Muscle of leg (tissue), 11 donors: ENCODE measurements around the gene ZBTB8A. TPM values are rescaled to one million over a fixed set of nuclear protein-coding genes. Genes with fewer than 3 reads are reported as not detected.
A peak's percentile ranks its signal among the peaks of the same experiment; 100 is the strongest.
"Not testable (repeated sequence)": the region's sequence is repeated elsewhere in the genome, so short reads cannot be mapped to it uniquely, and the experiment has no call there.

Source experiments
- DNase-seq: peaks from one replicate; pipeline ENCODE4 v3.0.0; 2013
- H3K27ac ChIP-seq: one replicate; pipeline ENCODE4 v1.5.1; 2013; ENCODE audit warnings: mild to moderate bottlenecking, low read length, control low read depth
- H3K27me3 ChIP-seq: one replicate; pipeline ENCODE4 v1.6.1; 2013; ENCODE audit warnings: low read length; ENCODE audit not compliant: control insufficient read depth, insufficient read depth
- H3K36me3 ChIP-seq: one replicate; pipeline ENCODE4 v1.6.1; 2013; ENCODE audit warnings: low read length; ENCODE audit not compliant: control insufficient read depth, insufficient read depth
- H3K4me1 ChIP-seq: one replicate; pipeline ENCODE4 v1.6.1; 2013; ENCODE audit warnings: low read length; ENCODE audit not compliant: control insufficient read depth, insufficient read depth
- H3K4me3 ChIP-seq: one replicate; pipeline ENCODE4 v1.5.1; 2013; ENCODE audit warnings: low read length, control low read depth
- H3K9me3 ChIP-seq: replicated peaks from 2 replicates; pipeline ENCODE4 v1.6.1; 2013; ENCODE audit warnings: low read depth, low read length; ENCODE audit not compliant: control insufficient read depth
- WGBS: methylation state at CpG from one replicate; pipeline ENCODE4 v1.1.5; 2013; ENCODE audit warnings: missing lambda C conversion rate; ENCODE audit not compliant: insufficient coverage; 5-methylcytosine and 5-hydroxymethylcytosine counted together
- polyA plus RNA-seq, 8 donors: library from polyadenylated mRNA; unstranded; fragments of 120-200 nt; gene quantifications; one replicate each; pipeline versions ENCODE4 v1.2.1 to v1.2.3, GENCODE V29; 2013; ENCODE audit warnings: inconsistent platforms in 1 of 8, low replicate concordance in 1 of 8; ENCODE audit not compliant: insufficient read length in 8 of 8, insufficient read depth in 1 of 8
- total RNA-seq: library from RNA; stranded (reverse); fragments of 120-200 nt; gene quantifications from one replicate; pipeline ENCODE4 v1.2.4, GENCODE V29; 2013

Gene ZBTB8A
- total and polyA plus RNA-seq, 9 donors, result 5.9 to 13.4 (median 9.3) TPM

DNA sequence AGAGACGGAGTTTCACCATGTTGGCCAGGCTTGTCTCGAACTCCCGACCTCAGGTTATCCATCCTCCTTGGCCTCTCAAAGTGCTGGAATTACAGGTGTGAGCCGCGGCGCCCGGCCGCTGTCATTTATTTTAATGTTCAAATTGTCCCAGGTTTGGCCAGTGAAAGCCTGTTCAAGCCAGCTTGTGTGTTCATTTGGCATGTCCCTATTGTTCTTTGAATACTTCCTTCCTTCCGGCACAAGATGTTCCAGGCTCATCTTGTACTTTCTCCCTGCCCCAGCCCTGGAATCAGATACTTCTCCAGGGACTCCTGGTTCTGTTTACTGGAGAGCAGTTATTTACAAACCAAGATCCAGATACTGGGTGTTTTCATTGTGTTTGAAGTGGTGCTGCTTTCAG, 37.4 kb upstream of the ZBTB8A start:
- no peak overlapping the region for H3K4me3 ChIP-seq
- WGBS, result 62% methylated on average over 9 of the region's 9 CpGs
- H3K27me3 ChIP-seq, result no peaks in the 10 kb centered on the region
- H3K9me3 ChIP-seq, result no peaks in the 10 kb centered on the region
- peaks cover 2% of the 10 kb centered on the region for H3K4me1 ChIP-seq
- no peak overlapping the region for H3K27ac ChIP-seq
- DNase-seq, result peak; percentile 46
- no peaks in the 10 kb centered on the region for H3K36me3 ChIP-seq

DNA sequence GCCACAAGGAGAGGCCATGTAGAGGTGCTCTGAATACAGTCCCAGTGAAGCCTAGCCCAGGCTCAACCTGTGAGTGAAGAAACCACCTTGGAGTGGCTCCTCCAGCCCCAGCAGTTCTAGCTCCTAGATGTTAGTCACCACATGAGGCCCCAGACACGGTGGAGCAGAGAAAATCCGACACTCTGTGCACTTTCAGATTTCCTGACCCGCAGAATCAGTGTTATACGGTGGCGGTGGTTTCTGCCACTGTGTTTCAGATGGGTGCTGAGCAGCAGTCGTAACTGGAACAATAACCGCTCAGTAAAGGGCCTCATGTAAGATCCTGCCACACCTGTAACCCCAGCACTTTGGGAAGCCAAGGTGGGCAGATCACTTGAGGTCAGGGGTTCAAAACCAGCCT, 36.1 kb upstream of the ZBTB8A start:
- Histone ChIP-seq H3K9me3 (no peaks in the 10 kb centered on the region), H3K4me3 (no peak overlapping the region), H3K27ac (no peak overlapping the region), H3K4me1 (peaks cover 2% of the 10 kb centered on the region), H3K27me3 (no peaks in the 10 kb centered on the region), H3K36me3 (no peaks in the 10 kb centered on the region)
- DNase-seq, result no peak
- WGBS, result 77% methylated on average over 7 of the region's 7 CpGs

DNA sequence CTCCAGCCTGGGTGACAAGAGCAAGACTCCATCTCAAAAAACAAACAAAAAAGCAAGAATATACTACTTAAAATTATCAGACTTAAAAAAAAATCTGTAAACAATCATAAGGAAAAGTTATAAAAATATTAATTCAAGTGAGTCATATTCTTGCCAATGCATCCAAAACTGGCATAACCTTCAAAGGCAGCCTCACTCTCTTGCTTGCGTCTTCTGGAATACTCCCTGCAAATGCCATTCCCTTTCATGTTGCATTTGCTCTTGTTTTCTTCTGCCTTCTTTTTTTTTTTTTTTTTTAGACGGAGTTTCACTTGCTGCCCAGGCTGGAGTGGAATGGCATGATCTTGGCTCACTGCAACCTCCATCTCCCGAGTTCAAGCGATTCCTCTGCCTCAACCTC, 32.2 kb upstream of the ZBTB8A start:
- Histone ChIP-seq H3K27ac (no peak overlapping the region), H3K4me3 (no peak overlapping the region), H3K4me1 (no peaks in the 10 kb centered on the region), H3K9me3 (no peaks in the 10 kb centered on the region), H3K27me3 (no peaks in the 10 kb centered on the region), H3K36me3 (no peaks in the 10 kb centered on the region)
- WGBS, result 57% methylated on average over 1 of the region's 4 CpGs
- DNase-seq, result no peak

DNA sequence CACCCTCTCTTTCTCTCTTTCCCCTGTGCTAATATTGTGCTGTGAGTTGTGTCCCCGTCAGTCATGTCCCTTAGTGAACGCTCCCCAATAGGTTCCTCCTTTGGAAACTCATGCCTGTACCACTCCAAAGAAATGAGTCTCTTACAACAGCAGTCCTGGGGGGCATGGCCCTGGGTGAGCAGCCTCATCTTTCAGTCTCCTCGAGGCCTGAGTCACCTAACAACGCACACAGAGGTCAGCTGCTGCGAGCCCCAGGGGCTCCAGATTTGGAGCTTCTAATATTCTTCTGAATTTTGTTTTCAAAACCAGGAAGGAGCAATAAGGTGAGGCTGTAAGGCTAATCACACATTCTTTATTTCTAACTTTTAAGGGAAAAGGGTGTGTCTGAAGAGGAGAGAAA, 30.5 kb upstream of the ZBTB8A start:
- Histone ChIP-seq H3K36me3 (no peaks in the 10 kb centered on the region), H3K27ac (no peak overlapping the region), H3K4me1 (no peaks in the 10 kb centered on the region), H3K4me3 (no peak overlapping the region), H3K9me3 (no peaks in the 10 kb centered on the region), H3K27me3 (no peaks in the 10 kb centered on the region)
- DNase-seq, result no peak
- 63% methylated on average over 3 of the region's 5 CpGs for WGBS

DNA sequence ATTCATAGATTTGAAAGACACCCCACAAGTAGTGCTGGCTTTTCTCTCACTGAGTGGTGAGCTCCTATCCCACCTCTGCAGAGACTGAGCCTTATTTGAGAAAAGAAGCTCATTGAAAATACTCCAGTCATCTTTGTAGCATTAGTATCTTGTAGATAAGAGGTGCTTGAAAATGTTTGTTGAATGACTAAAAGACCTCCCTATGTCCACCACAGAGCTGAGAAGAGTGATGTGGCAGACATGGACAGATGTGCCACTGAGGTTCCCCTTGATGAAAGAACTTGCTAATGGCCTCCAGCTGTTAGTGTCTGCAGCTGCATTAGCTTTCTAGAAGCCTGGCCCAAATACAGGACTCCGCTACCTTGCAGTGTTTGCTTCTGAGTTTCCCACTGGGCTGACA, 29.3 kb upstream of the ZBTB8A start:
- H3K36me3 ChIP-seq, result no peaks in the 10 kb centered on the region
- no peaks in the 10 kb centered on the region for H3K9me3 ChIP-seq
- no peak overlapping the region for H3K27ac ChIP-seq
- no peaks in the 10 kb centered on the region for H3K4me1 ChIP-seq
- WGBS, result 92% methylated on average over 1 of the region's 1 CpG
- no peaks in the 10 kb centered on the region for H3K27me3 ChIP-seq
- DNase-seq, result no peak
- no peak overlapping the region for H3K4me3 ChIP-seq

DNA sequence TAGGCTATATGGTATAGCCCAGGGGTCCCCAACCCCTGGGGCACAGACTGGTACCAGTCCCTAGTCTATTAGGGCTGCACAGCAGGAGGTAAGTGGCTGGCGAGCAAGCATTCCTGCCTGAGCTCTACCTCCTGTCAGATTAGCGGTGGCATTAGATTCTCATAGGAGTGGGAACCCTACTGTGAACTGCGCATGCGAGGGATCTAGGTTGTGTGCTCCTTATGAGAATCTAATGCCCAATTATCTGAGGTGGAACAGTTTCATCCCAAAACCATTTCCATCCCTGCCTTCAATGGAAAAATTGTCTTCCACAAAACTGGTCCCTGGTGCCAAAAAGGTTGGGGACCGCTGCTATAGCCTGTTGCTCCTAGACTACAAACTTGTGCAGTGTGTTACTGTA, 22.8 kb upstream of the ZBTB8A start:
- H3K27me3 ChIP-seq, result no peaks in the 10 kb centered on the region
- WGBS, result 100% methylated on average over 1 of the region's 5 CpGs
- H3K4me3 ChIP-seq, result no peak overlapping the region
- H3K4me1 ChIP-seq, result peaks cover 4% of the 10 kb centered on the region
- H3K9me3 ChIP-seq, result no peaks in the 10 kb centered on the region
- no peak for DNase-seq
- H3K27ac ChIP-seq, result no peak overlapping the region
- H3K36me3 ChIP-seq, result no peaks in the 10 kb centered on the region

DNA sequence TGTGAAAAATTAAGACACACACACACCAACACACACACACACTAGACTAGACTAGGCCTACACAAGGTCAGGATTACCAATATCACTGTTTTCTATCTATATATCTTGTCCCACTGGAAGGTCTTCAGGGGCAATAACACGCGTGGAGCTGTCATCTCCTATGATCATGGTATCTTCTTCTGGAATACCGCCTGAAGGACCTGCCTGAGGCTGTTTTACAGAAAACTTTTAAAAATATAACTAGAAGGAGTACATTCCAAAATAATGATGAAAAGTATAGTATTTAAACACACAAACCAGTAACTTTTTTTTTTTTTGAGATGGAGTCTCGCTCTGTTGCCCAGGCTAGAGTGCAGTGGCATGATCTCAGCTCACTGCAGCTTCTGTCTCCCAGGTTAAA, 20.3 kb upstream of the ZBTB8A start:
- no CpG with 5 or more reads among the region's 4 CpGs for WGBS
- no peak for DNase-seq
- no peaks in the 10 kb centered on the region for H3K36me3 ChIP-seq
- no peak overlapping the region for H3K4me3 ChIP-seq
- H3K9me3 ChIP-seq, result no peaks in the 10 kb centered on the region
- H3K27me3 ChIP-seq, result no peaks in the 10 kb centered on the region
- H3K4me1 ChIP-seq, result peaks cover 4% of the 10 kb centered on the region
- H3K27ac ChIP-seq, result no peak overlapping the region

DNA sequence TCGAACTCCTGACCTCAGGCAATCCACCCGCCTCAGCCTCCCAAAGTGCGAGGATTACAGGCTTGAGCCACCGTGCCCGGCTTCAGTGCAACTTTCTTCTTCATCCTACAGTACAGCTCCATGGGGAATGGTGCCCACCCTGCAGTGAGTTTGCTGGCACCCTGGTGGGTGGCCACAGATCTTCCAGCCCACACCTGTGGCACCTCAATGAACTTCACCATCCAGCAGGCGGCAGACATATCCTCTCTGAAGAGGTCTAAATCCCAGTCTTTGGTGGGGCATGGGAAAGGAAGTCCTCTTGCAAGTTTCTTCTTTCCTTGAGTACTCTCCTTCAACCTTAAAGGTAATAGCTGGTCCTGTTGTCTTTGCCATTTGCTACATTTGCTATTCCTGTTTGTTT, 18.1 kb upstream of the ZBTB8A start:
- 84% methylated on average over 5 of the region's 6 CpGs for WGBS
- H3K27me3 ChIP-seq, result no peaks in the 10 kb centered on the region
- no peak for DNase-seq
- H3K4me1 ChIP-seq, result peaks cover 4% of the 10 kb centered on the region
- H3K4me3 ChIP-seq, result no peak overlapping the region
- no peaks in the 10 kb centered on the region for H3K9me3 ChIP-seq
- no peak overlapping the region for H3K27ac ChIP-seq
- H3K36me3 ChIP-seq, result no peaks in the 10 kb centered on the region

DNA sequence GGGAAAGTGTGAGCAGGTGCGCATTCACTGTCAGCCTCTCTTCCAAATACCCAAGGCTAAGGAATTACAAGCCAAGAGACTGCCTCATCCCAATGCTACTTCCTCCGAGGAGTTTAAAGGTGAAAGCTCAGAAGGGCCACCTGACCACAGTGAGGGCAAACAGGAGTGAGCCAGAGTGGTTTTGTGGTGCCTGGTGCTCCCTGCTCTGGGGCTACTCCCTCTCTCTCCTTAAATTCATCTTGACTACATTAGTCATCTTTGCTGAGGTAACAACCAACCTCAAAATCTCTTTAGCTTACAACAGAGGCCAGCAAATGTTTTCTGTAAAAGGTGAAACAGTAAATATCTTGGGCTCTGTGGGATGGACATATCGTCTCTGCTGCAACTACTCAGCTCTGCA, 14.2 kb upstream of the ZBTB8A start:
- no CpG with 5 or more reads among the region's 3 CpGs for WGBS
- Histone ChIP-seq H3K27ac (no peak overlapping the region), H3K4me1 (peaks cover 4% of the 10 kb centered on the region), H3K9me3 (no peaks in the 10 kb centered on the region), H3K4me3 (no peak overlapping the region), H3K27me3 (no peaks in the 10 kb centered on the region), H3K36me3 (no peaks in the 10 kb centered on the region)
- no peak for DNase-seq

DNA sequence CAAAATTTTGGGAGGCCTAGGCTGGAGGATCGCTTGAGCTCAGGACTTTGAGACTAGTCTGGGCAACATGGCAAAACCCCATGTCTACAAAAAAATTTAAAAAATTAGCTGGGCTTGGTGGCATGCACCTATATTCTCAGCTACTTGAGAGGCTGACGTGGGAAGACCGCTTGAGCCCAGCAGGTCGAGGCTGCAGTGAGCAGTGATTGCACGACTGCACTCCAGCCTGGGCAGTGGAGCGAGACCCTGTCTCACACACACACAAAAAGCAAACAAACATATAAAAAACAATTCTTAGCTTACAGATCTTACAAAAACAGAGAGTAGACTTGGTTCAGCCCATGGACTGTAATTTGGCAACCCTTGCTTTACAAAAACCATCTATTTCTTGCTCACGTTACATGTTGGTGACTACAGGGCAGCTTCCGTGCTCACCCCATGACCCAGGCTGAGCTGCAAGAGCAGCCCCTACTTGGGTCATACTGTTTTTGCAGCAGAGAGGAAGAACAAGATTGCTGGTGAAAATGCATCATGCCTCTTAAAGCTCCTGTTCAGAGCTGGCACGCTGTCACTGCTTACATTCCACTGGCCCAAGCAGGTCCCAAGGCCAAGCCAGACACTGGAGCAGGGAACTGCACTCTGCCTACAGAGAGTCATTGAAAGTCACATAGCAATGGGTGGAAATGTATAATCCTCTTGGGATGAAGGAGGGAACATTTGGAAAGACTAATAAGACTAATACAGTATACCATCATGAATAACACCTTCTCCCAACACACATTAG, 13.4 kb upstream of the ZBTB8A start:
- Histone ChIP-seq H3K9me3 (no peaks in the 10 kb centered on the region), H3K4me3 (no peak overlapping the region), H3K4me1 (no peaks in the 10 kb centered on the region), H3K27ac (no peak overlapping the region), H3K36me3 (no peaks in the 10 kb centered on the region), H3K27me3 (no peaks in the 10 kb centered on the region)
- 93% methylated on average over 5 of the region's 9 CpGs for WGBS
- DNase-seq, result no peak

DNA sequence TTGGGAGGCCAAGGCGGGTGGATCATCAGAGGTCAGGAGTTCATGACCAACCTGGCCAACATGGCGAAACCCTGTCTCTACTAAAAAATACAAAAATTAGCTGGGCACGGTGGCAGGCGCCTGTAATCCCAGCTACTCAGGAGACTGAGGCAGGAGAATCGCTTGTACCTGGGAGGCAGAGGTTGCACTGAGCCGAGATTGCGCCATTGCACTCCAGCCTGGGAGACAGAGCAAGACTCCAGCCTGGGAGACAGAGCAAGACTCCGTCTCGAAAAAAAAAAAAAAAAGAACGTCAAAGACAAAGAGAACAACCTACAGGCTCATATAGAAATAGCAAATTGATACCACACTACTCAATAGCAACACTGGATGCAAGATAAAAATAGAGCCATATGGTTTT, 10.7 kb upstream of the ZBTB8A start:
- not testable (repeated sequence) for H3K27me3 ChIP-seq, H3K27ac ChIP-seq, DNase-seq, H3K36me3 ChIP-seq, H3K4me3 ChIP-seq, H3K9me3 ChIP-seq, H3K4me1 ChIP-seq
- WGBS, result 86% methylated on average over 6 of the region's 10 CpGs
